PC-3 (cell line): ENCODE results near the gene MFN1. TPM values are rescaled to one million over a fixed set of nuclear protein-coding genes. Genes with fewer than 3 reads are reported as not detected.
"Not testable (repeated sequence)": the region's sequence is repeated elsewhere in the genome, so short reads cannot be mapped to it uniquely, and the experiment has no call there.

Source experiments
- ATAC-seq: fragments of 200-7000 bp; cut with Tn5 transposase; 2 replicates; pipeline ENCODE4 v1.9.1; 2020; ENCODE audit warnings: mild to moderate bottlenecking, moderate library complexity
- BruUV-seq: library from RNA; stranded (reverse); fragments of 400-500 nt; replicated peaks from 2 replicates; lab custom pipeline; 2021; lab: Mats Ljungman, UMichigan
- CTCF ChIA-PET: fragments of 300-600 bp; sonication (Branson Sonifier 250); formaldehyde crosslinking; loops from one replicate; lab custom pipeline; 2022; ENCODE audit warnings: antibody characterized with exemption; lab: Charles Lee
- POLR2A ChIA-PET: fragments of 300-600 bp; sonication (Branson Sonifier 250); formaldehyde crosslinking; loops from one replicate; lab custom pipeline; 2022; ENCODE audit warnings: antibody characterized with exemption; ENCODE audit not compliant: unreplicated experiment; lab: Charles Lee
- DNase-seq: peaks from one replicate; pipeline ENCODE4 v3.0.0-alpha.2; 2015
- H2AFZ ChIP-seq: fragments of 300-600 bp; sonication (generic); 2 replicates; pipeline ENCODE4 v1.6.0; 2016; ENCODE audit warnings: antibody characterized with exemption, low read length
- H3F3A ChIP-seq: fragments of 300-600 bp; sonication (generic); one replicate; pipeline ENCODE4 v1.6.0; 2017; ENCODE audit warnings: antibody characterized with exemption, low read length, control low read depth, mild to moderate bottlenecking; ENCODE audit not compliant: unreplicated experiment
- H3K27ac ChIP-seq: fragments of 300-600 bp; sonication (generic); 2 replicates; pipeline ENCODE4 v1.5.1; 2016; ENCODE audit warnings: mild to moderate bottlenecking, low read length
- H3K27me3 ChIP-seq: fragments of 300-600 bp; sonication (generic); 2 replicates; pipeline ENCODE4 v1.6.1; 2016; ENCODE audit warnings: low read length, mixed read lengths
- H3K36me3 ChIP-seq: fragments of 300-600 bp; sonication (generic); 2 replicates; pipeline ENCODE4 v1.6.1; 2016; ENCODE audit warnings: low read depth, mixed run types, low read length, mixed read lengths
- H3K4me1 ChIP-seq: fragments of 300-600 bp; sonication (generic); 2 replicates; pipeline ENCODE4 v1.5.1; 2016; ENCODE audit warnings: low read length; ENCODE audit not compliant: insufficient read depth
- H3K4me2 ChIP-seq: fragments of 300-600 bp; sonication (generic); 2 replicates; pipeline ENCODE4 v1.6.0; 2016; ENCODE audit warnings: low read length
- H3K4me3 ChIP-seq: fragments of 300-600 bp; sonication (generic); 2 replicates; pipeline ENCODE4 v1.5.1; 2016; ENCODE audit warnings: mild to moderate bottlenecking, low read length, mixed read lengths
- H3K79me2 ChIP-seq: fragments of 300-600 bp; sonication (generic); 2 replicates; pipeline ENCODE4 v1.6.1; 2017; ENCODE audit warnings: low read length, mixed read lengths
- H3K9ac ChIP-seq: fragments of 300-600 bp; sonication (generic); 2 replicates; pipeline ENCODE4 v1.6.0; 2016; ENCODE audit warnings: mild to moderate bottlenecking, low read length
- H3K9me2 ChIP-seq: fragments of 300-600 bp; sonication (generic); replicated peaks from 2 replicates; pipeline ENCODE4 v1.6.1; 2016; ENCODE audit warnings: mixed run types, low read length, mixed read lengths
- H3K9me3 ChIP-seq: fragments of 300-600 bp; sonication (generic); 2 replicates; pipeline ENCODE4 v1.6.1; 2016; ENCODE audit warnings: low read length, mixed read lengths
- H4K20me1 ChIP-seq: fragments of 300-600 bp; sonication (generic); 2 replicates; pipeline ENCODE4 v1.6.1; 2016; ENCODE audit warnings: low read length, mixed read lengths
- EZH2 ChIP-seq: fragments of 300-600 bp; sonication (generic); IDR thresholded peaks from one replicate; pipeline ENCODE4 v1.6.1; 2017; ENCODE audit warnings: antibody characterized with exemption, mild to moderate bottlenecking, low read length; ENCODE audit not compliant: unreplicated experiment
- EZH2phosphoT487 ChIP-seq: fragments of 300-600 bp; sonication (generic); IDR thresholded peaks from 2 replicates; pipeline ENCODE4 v1.6.1; 2018; ENCODE audit warnings: mild to moderate bottlenecking, antibody characterized with exemption, low read length, borderline replicate concordance
- intact Hi-C: fragments of 100-400 bp; cut with micrococcal nuclease; formaldehyde crosslinking; loops from 2 replicates; pipeline ENCODE4 v1.9.0; 2023
- total RNA-seq: library from RNA; depleted of rRNA; stranded (reverse); fragments of >200 nt; gene quantifications from 2 replicates; pipeline ENCODE4 v1.2.3, GENCODE V29; 2014
- TF ChIP-seq, protein P1 (sequence below): fragments of 300-600 bp; sonication (generic); conservative IDR thresholded peaks from 2 replicates; pipeline ENCODE4 v1.5.1; 2017; ENCODE audit warnings: antibody characterized with exemption, low read depth, mild to moderate bottlenecking, low read length

The MFN1 gene
- total RNA-seq, 1 experiment from 2014 or later: 42.8 TPM

- Histone ChIP-seq H3K9me2 (no peaks in the 10 kb centered on the region), H3K27ac (no peak overlapping the region), H3K36me3 (no peaks in the 10 kb centered on the region), H4K20me1 (no peaks in the 10 kb centered on the region), H2AFZ (no peak overlapping the region), H3K9me3 (no peaks in the 10 kb centered on the region), H3F3A (no peaks in the 10 kb centered on the region), H3K4me1 (no peaks in the 10 kb centered on the region), H3K27me3 (peaks cover 2% of the 10 kb centered on the region; the same call in 1 of the 2 replicates), H3K4me2 (no peak overlapping the region), H3K79me2 (no peaks in the 10 kb centered on the region), H3K9ac (no peak overlapping the region), H3K4me3 (no peak overlapping the region)
- intact Hi-C loops: no loop called here
- no peak for ATAC-seq
- POLR2A ChIA-PET: interaction anchor here (0.6 kb wide), 1 partner anchor 44 kb away, joined by 6 read pairs; no protein-coding TSS in a partner anchor
- no TSS peak for BruUV-seq
- no peak for DNase-seq
- TF ChIP-seq EZH2: no peak
- TF ChIP-seq EZH2phosphoT487: no peak
- TF ChIP-seq, protein P1, sequence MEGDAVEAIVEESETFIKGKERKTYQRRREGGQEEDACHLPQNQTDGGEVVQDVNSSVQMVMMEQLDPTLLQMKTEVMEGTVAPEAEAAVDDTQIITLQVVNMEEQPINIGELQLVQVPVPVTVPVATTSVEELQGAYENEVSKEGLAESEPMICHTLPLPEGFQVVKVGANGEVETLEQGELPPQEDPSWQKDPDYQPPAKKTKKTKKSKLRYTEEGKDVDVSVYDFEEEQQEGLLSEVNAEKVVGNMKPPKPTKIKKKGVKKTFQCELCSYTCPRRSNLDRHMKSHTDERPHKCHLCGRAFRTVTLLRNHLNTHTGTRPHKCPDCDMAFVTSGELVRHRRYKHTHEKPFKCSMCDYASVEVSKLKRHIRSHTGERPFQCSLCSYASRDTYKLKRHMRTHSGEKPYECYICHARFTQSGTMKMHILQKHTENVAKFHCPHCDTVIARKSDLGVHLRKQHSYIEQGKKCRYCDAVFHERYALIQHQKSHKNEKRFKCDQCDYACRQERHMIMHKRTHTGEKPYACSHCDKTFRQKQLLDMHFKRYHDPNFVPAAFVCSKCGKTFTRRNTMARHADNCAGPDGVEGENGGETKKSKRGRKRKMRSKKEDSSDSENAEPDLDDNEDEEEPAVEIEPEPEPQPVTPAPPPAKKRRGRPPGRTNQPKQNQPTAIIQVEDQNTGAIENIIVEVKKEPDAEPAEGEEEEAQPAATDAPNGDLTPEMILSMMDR: no peak
- CTCF ChIA-PET: no interaction called here
Observed at GRCh38 chr3:179302111-179302510, 45.4 kb upstream of the MFN1 start.

DNA sequence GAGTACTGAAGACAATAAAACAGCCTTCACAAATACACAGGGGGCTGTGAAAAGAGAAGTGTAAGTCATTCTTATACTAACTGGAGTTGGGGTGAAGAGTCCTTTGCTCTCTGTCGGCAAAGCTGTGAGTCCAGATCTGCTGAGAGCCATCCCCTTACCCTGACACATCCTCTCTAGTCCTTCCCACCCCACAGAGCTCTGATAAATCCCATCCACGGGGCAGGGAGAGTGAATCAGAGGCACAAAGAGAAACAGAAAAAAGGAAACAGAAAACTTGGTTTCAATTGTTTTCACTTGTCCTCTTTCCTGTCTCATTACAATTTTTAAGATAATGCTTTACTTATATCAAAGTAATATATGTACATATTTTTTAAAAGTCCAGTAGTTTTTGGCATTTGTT, 42.9 kb upstream of the MFN1 start:
- Histone ChIP-seq H3K27ac (no peak overlapping the region), H3K4me3 (no peak overlapping the region), H3F3A (no peaks in the 10 kb centered on the region), H3K27me3 (no peaks in the 10 kb centered on the region), H3K9ac (no peak overlapping the region), H3K4me1 (no peaks in the 10 kb centered on the region), H3K9me3 (no peaks in the 10 kb centered on the region), H3K9me2 (no peaks in the 10 kb centered on the region), H3K79me2 (no peaks in the 10 kb centered on the region), H3K36me3 (no peaks in the 10 kb centered on the region), H2AFZ (no peak overlapping the region; the same call in 1 of the 2 replicates), H4K20me1 (no peaks in the 10 kb centered on the region), H3K4me2 (no peak overlapping the region)
- ChIA-PET POLR2A (no interaction called here), CTCF (no interaction called here)
- intact Hi-C loops: no loop called here
- no TSS peak for BruUV-seq
- no peak for TF ChIP-seq EZH2phosphoT487
- no peak for TF ChIP-seq EZH2
- TF ChIP-seq, protein P1: no peak
- ATAC-seq: no peak; the same call in 1 of the 2 replicates
- no peak for DNase-seq

DNA sequence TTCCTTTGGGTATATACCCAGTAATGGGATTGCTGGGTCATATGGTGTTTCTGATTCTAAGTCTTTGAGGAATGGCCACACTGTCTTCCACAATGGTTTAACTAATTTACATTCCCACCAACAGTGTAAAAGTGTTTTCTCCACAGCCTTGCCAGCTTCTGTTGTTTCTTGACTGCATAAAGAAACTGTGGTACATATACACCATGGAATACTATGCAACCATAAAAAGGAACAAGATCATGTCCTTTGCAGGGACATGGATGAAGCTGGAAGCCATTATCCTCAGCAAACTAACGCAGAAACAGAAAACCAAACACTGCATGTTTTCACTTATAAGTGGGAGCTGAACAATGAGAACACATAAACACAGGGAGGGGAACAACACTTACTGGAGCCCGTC, 40.1 kb upstream of the MFN1 start:
- ATAC-seq, H3K9me3 ChIP-seq, BruUV-seq, intact Hi-C loops, H3K27me3 ChIP-seq, CTCF ChIA-PET, H4K20me1 ChIP-seq, H3K9ac ChIP-seq, H3F3A ChIP-seq, H3K9me2 ChIP-seq, H3K36me3 ChIP-seq, H3K4me2 ChIP-seq, H2AFZ ChIP-seq, H3K27ac ChIP-seq, H3K4me1 ChIP-seq, POLR2A ChIA-PET, H3K4me3 ChIP-seq, H3K79me2 ChIP-seq, DNase-seq: not testable (repeated sequence)
